GM12891 (cell line): ENCODE measurements around the gene HIP1R.

Experiments
- PAX5 ChIP-seq: IDR thresholded peaks from 2 replicates; pipeline ENCODE4 v1.6.1; 2011; ENCODE audit warnings: low read length, moderate library complexity, mild to moderate bottlenecking; ENCODE audit not compliant: insufficient read depth, severe bottlenecking
- POLR2A ChIP-seq: IDR thresholded peaks from 2 replicates; pipeline ENCODE4 v1.6.1; 2011; ENCODE audit warnings: low read depth, low read length, control low read depth
- POLR2AphosphoS5 ChIP-seq: IDR thresholded peaks from 2 replicates; pipeline ENCODE4 v1.6.1; 2011; ENCODE audit warnings: low read depth, low read length, control low read depth
- POU2F2 ChIP-seq: IDR thresholded peaks from 2 replicates; pipeline ENCODE4 v1.6.1; 2011; ENCODE audit warnings: low read depth, mild to moderate bottlenecking, control low read depth, low read length, moderate library complexity
- SPI1 ChIP-seq: IDR thresholded peaks from 2 replicates; pipeline ENCODE4 v1.6.1; 2011; ENCODE audit warnings: low read depth, low read length, control low read depth

DNA sequence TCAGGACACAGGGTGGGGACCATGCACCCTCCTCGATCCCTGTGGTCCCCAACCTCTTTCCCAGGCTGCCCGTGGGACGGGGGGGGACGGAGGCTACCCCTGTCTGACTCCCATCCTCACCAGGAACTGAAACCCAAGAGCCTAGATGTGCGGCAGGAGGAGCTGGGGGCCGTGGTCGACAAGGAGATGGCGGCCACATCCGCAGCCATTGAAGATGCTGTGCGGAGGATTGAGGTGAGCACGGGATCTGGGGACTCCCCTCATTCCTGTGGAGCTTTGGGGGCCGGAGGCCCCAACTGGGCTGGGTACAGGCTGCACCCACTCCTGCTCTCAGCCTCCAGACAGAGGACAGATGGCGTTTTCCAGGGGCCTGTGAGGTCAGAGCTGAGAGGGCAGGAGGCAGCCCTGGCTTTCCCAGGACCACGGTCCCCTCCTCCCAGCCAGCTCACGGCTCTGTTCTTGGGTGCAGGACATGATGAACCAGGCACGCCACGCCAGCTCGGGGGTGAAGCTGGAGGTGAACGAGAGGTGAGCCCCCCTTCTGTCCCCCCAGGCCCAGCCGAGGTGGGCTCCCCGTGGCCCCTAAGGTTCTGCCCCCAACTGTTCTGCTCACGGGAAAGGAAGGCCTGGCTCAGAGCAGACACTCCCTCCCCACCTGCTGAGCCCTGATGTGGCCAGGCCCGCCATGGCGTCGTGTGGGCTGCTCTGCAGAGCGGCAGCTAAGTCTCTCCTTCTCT lies 24.2 kb downstream of the HIP1R start:
- TF ChIP-seq POLR2A (no peak), POLR2AphosphoS5 (no peak), POU2F2 (no peak), SPI1 (no peak), PAX5 (no peak)
